Fibroblast of lung (primary cell): ENCODE results near the gene ADD2.

Experiments
- EZH2 ChIP-seq: IDR thresholded peaks from 2 replicates; pipeline ENCODE4 v1.5.1; 2012; ENCODE audit warnings: low read length, control low read depth, mild to moderate bottlenecking; ENCODE audit errors: missing control alignments
- TF ChIP-seq, protein P1 (sequence below), 2 donors: IDR thresholded peaks in 1 of 2; conservative IDR thresholded peaks in 1 of 2; 1 replicate in 1 of 2; 2 replicates in 1 of 2; pipeline ENCODE4 v1.5.1; 2011 to 2012; ENCODE audit warnings: low read length in 2 of 2, control low read depth in 1 of 2, inconsistent platforms in 1 of 2, low read depth in 1 of 2, mild to moderate bottlenecking in 1 of 2

GRCh38 chr2:70717431-70718038 is 50.5 kb downstream of the ADD2 start:
- TF ChIP-seq EZH2 = no peak
- TF ChIP-seq, protein P1, sequence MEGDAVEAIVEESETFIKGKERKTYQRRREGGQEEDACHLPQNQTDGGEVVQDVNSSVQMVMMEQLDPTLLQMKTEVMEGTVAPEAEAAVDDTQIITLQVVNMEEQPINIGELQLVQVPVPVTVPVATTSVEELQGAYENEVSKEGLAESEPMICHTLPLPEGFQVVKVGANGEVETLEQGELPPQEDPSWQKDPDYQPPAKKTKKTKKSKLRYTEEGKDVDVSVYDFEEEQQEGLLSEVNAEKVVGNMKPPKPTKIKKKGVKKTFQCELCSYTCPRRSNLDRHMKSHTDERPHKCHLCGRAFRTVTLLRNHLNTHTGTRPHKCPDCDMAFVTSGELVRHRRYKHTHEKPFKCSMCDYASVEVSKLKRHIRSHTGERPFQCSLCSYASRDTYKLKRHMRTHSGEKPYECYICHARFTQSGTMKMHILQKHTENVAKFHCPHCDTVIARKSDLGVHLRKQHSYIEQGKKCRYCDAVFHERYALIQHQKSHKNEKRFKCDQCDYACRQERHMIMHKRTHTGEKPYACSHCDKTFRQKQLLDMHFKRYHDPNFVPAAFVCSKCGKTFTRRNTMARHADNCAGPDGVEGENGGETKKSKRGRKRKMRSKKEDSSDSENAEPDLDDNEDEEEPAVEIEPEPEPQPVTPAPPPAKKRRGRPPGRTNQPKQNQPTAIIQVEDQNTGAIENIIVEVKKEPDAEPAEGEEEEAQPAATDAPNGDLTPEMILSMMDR (conservative IDR thresholded peaks at IDR 0.05 in 1 of 2, IDR thresholded peaks at IDR 0.05 in 1 of 2; ENCODE audit: low read depth in 1 of 2, low read length in 2 of 2) = no peak
